MM.1S (cell line): Measurements from ENCODE around the gene CCDC81.

Experiments used
- DNase-seq: peaks from one replicate; pipeline ENCODE4 v3.0.0-alpha.2; 2015
- H2AFZ ChIP-seq: fragments of 300-600 bp; sonication (generic); 2 replicates; pipeline ENCODE4 v1.6.0; 2016; ENCODE audit warnings: antibody characterized with exemption, low read length
- H3F3A ChIP-seq: fragments of 300-600 bp; sonication (generic); 2 replicates; pipeline ENCODE4 v1.6.1; 2016; ENCODE audit warnings: mild to moderate bottlenecking, antibody characterized with exemption, low read length, moderate library complexity, mixed read lengths; ENCODE audit not compliant: insufficient read depth
- H3K27ac ChIP-seq: fragments of 300-600 bp; sonication (generic); 2 replicates; pipeline ENCODE4 v1.5.1; 2016; ENCODE audit warnings: mild to moderate bottlenecking, low read length
- H3K27me3 ChIP-seq: fragments of 300-600 bp; sonication (generic); replicated peaks from 2 replicates; pipeline ENCODE4 v1.6.0; 2016; ENCODE audit warnings: low read length; ENCODE audit not compliant: insufficient read depth
- H3K36me3 ChIP-seq: fragments of 300-600 bp; sonication (generic); replicated peaks from 2 replicates; pipeline ENCODE4 v1.6.1; 2016; ENCODE audit warnings: mild to moderate bottlenecking, low read length, mixed read lengths; ENCODE audit not compliant: insufficient read depth
- H3K4me1 ChIP-seq: fragments of 300-600 bp; sonication (generic); 2 replicates; pipeline ENCODE4 v1.6.1; 2016; ENCODE audit warnings: low read length, mixed read lengths
- H3K4me2 ChIP-seq: fragments of 300-600 bp; sonication (generic); 2 replicates; pipeline ENCODE4 v1.6.0; 2016; ENCODE audit warnings: low read depth, low read length
- H3K4me3 ChIP-seq: fragments of 300-600 bp; sonication (generic); 2 replicates; pipeline ENCODE4 v1.5.1; 2016; ENCODE audit warnings: low read length, mixed read lengths
- H3K79me2 ChIP-seq: fragments of 300-600 bp; sonication (generic); 2 replicates; pipeline ENCODE4 v1.6.1; 2016; ENCODE audit warnings: mixed run types, low read length, mixed read lengths
- H3K9ac ChIP-seq: fragments of 300-600 bp; sonication (generic); 2 replicates; pipeline ENCODE4 v1.6.1; 2016; ENCODE audit warnings: low read length, mixed read lengths
- H3K9me2 ChIP-seq: fragments of 300-600 bp; sonication (generic); replicated peaks from 2 replicates; pipeline ENCODE4 v1.6.1; 2016; ENCODE audit warnings: mild to moderate bottlenecking, low read length, mixed read lengths; ENCODE audit not compliant: insufficient read depth
- H3K9me3 ChIP-seq: fragments of 300-600 bp; sonication (generic); replicated peaks from 2 replicates; pipeline ENCODE4 v1.6.1; 2016; ENCODE audit warnings: mild to moderate bottlenecking, low read length, mixed read lengths; ENCODE audit not compliant: insufficient read depth
- H4K20me1 ChIP-seq: fragments of 300-600 bp; sonication (generic); 2 replicates; pipeline ENCODE4 v1.6.1; 2016; ENCODE audit warnings: mild to moderate bottlenecking, low read length, moderate library complexity, mixed read lengths; ENCODE audit not compliant: insufficient read depth
- CTCF ChIP-seq: fragments of 300-600 bp; sonication (generic); IDR thresholded peaks from 2 replicates; pipeline ENCODE4 v1.5.1; 2016; ENCODE audit warnings: antibody characterized with exemption, low read length, mixed read lengths
- EZH2 ChIP-seq: fragments of 300-600 bp; sonication (generic); optimal IDR thresholded peaks from 2 replicates; pipeline ENCODE3; 2017; ENCODE audit warnings: low read depth, mild to moderate bottlenecking, antibody characterized with exemption, low read length, mixed read lengths
- EZH2phosphoT487 ChIP-seq: fragments of 300-600 bp; sonication (generic); IDR thresholded peaks from 2 replicates; pipeline ENCODE4 v1.6.1; 2018; ENCODE audit warnings: antibody characterized with exemption, low read length

CCDC81 gene

GRCh38 chr11:86444981-86445380, 70.3 kb downstream of the CCDC81 start:
- no peaks in the 10 kb centered on the region for H3K27me3 ChIP-seq
- no peak overlapping the region for H3K9ac ChIP-seq
- DNase-seq = no peak
- TF ChIP-seq CTCF = no peak
- no peak for TF ChIP-seq EZH2phosphoT487
- TF ChIP-seq EZH2 = no peak
- H3K27ac ChIP-seq = no peak overlapping the region
- H2AFZ ChIP-seq = no peak overlapping the region
- no peaks in the 10 kb centered on the region for H4K20me1 ChIP-seq
- no peaks in the 10 kb centered on the region for H3K36me3 ChIP-seq
- no peak overlapping the region for H3K4me3 ChIP-seq
- H3K9me2 ChIP-seq = no peaks in the 10 kb centered on the region
- no peaks in the 10 kb centered on the region for H3K4me1 ChIP-seq
- H3K79me2 ChIP-seq = no peaks in the 10 kb centered on the region
- no peaks in the 10 kb centered on the region for H3F3A ChIP-seq
- no peaks in the 10 kb centered on the region for H3K9me3 ChIP-seq
- H3K4me2 ChIP-seq = no peak overlapping the region

- Histone ChIP-seq H3K9ac (no peak overlapping the region), H3K27ac (no peak overlapping the region), H3K9me2 (no peaks in the 10 kb centered on the region), H3K4me2 (no peak overlapping the region), H3K4me1 (no peaks in the 10 kb centered on the region), H3K9me3 (no peaks in the 10 kb centered on the region), H3F3A (no peaks in the 10 kb centered on the region), H4K20me1 (no peaks in the 10 kb centered on the region), H3K36me3 (no peaks in the 10 kb centered on the region), H3K79me2 (no peaks in the 10 kb centered on the region), H2AFZ (no peak overlapping the region), H3K27me3 (no peaks in the 10 kb centered on the region), H3K4me3 (no peak overlapping the region)
- TF ChIP-seq EZH2 = no peak
- DNase-seq = no peak
Observed at GRCh38 chr11:86446163-86446923, 71.7 kb downstream of the CCDC81 start.

- Histone ChIP-seq H3K9me2 (no peaks in the 10 kb centered on the region), H3K9ac (no peak overlapping the region), H4K20me1 (no peaks in the 10 kb centered on the region), H3K36me3 (no peaks in the 10 kb centered on the region), H3K79me2 (no peaks in the 10 kb centered on the region), H3K27me3 (no peaks in the 10 kb centered on the region), H3K4me2 (no peak overlapping the region), H3K9me3 (no peaks in the 10 kb centered on the region), H3K27ac (no peak overlapping the region), H3K4me3 (no peak overlapping the region), H3K4me1 (no peaks in the 10 kb centered on the region), H2AFZ (no peak overlapping the region), H3F3A (no peaks in the 10 kb centered on the region)
- TF ChIP-seq EZH2 (no peak), CTCF (no peak), EZH2phosphoT487 (no peak)
- DNase-seq = no peak
Observed at GRCh38 chr11:86446924-86447285, 72.2 kb downstream of the CCDC81 start.

GRCh38 chr11:86447763-86448480, 73.2 kb downstream of the CCDC81 start:
- no peaks in the 10 kb centered on the region for H3F3A ChIP-seq
- H3K79me2 ChIP-seq = no peaks in the 10 kb centered on the region
- H3K9me3 ChIP-seq = no peaks in the 10 kb centered on the region
- H3K4me1 ChIP-seq = no peaks in the 10 kb centered on the region
- H3K36me3 ChIP-seq = no peaks in the 10 kb centered on the region
- H3K9ac ChIP-seq = no peak overlapping the region
- H3K27ac ChIP-seq = no peak overlapping the region
- H3K4me2 ChIP-seq = no peak overlapping the region
- H3K27me3 ChIP-seq = no peaks in the 10 kb centered on the region
- no peaks in the 10 kb centered on the region for H4K20me1 ChIP-seq
- no peak for DNase-seq
- no peak for TF ChIP-seq CTCF
- no peaks in the 10 kb centered on the region for H3K9me2 ChIP-seq
- H3K4me3 ChIP-seq = no peak overlapping the region
- H2AFZ ChIP-seq = no peak overlapping the region
